H1 (cell line): ENCODE measurements around the gene ATG9B. TPM values are rescaled to one million over a fixed set of nuclear protein-coding genes. Genes with fewer than 3 reads are reported as not detected.

ENCODE experiments used
- CBX8 ChIP-seq: fragments of 300-800, 300-1000 bp; sonication (generic); IDR thresholded peaks from 2 replicates; pipeline ENCODE4 v1.7.1; 2016; ENCODE audit warnings: low read depth, low read length, borderline replicate concordance
- CHD1 ChIP-seq: IDR thresholded peaks from 2 replicates; pipeline ENCODE4 v1.6.1; 2012; ENCODE audit warnings: low read depth, low read length, improper control_type of control experiment
- CHD7 ChIP-seq: fragments of 300-600 bp; sonication (generic); IDR thresholded peaks from 2 replicates; pipeline ENCODE4 v1.7.1; 2012; ENCODE audit warnings: low read length, moderate library complexity, mild to moderate bottlenecking, inconsistent platforms; ENCODE audit not compliant: insufficient replicate concordance
- CREB1 ChIP-seq: IDR thresholded peaks from 2 replicates; pipeline ENCODE4 v1.6.1; 2012; ENCODE audit warnings: inconsistent platforms
- HDAC6 ChIP-seq: IDR thresholded peaks from one replicate; pipeline ENCODE4 v1.7.1; 2012; ENCODE audit warnings: low read depth, mild to moderate bottlenecking, inconsistent platforms, low read length, moderate library complexity
- PHF8 ChIP-seq: fragments of 200-600 bp; sonication (generic); conservative IDR thresholded peaks from 2 replicates; pipeline ENCODE4 v1.7.1; 2012; ENCODE audit warnings: low read depth, mild to moderate bottlenecking, inconsistent platforms, low read length, moderate library complexity
- POU5F1 ChIP-seq: IDR thresholded peaks from 2 replicates; pipeline ENCODE4 v1.6.1; 2011; ENCODE audit warnings: low read depth, mild to moderate bottlenecking, low read length, moderate library complexity
- RFX5 ChIP-seq: IDR thresholded peaks from 2 replicates; pipeline ENCODE4 v1.6.1; 2011; ENCODE audit warnings: low read depth, low read length, improper control_type of control experiment, borderline replicate concordance
- SAP30 ChIP-seq: fragments of 300-600 bp; sonication (generic); IDR thresholded peaks from 2 replicates; pipeline ENCODE4 v1.7.1; 2012; ENCODE audit warnings: low read length, moderate library complexity, mild to moderate bottlenecking, inconsistent platforms; ENCODE audit not compliant: insufficient read depth, insufficient replicate concordance
- polyA plus RNA-seq, 7 experiments: library from polyadenylated mRNA; depleted of rRNA in 3 of 7; stranded (reverse) in 5 of 7; unstranded in 2 of 7; fragments of >200 nt in 5 of 7; fragments of 200-250 nt in 2 of 7; gene quantifications; 1 replicate in 5 of 7; 2 replicates in 1 of 7; 4 replicates in 1 of 7; pipeline versions ENCODE4 v1.2.1 to v1.2.3, GENCODE V29; 2011 to 2013; ENCODE audit warnings: missing spikeins in 2 of 7, mixed read lengths in 2 of 7
- total RNA-seq: library from RNA; stranded (reverse); fragmentation: NEBNext Ultra II Directional; extraction: Animal tissue kit (Norgen Biotek cat#: 25700); gene quantifications from 2 replicates; pipeline ENCODE4 v1.2.1, GENCODE V29; 2021

Gene ATG9B
- total and polyA plus RNA-seq, 2 of the 8 experiments (the other 6 are each of a cell fraction or from before 2014, with no cell fraction given) = 1.4 to 2.3 TPM

DNA sequence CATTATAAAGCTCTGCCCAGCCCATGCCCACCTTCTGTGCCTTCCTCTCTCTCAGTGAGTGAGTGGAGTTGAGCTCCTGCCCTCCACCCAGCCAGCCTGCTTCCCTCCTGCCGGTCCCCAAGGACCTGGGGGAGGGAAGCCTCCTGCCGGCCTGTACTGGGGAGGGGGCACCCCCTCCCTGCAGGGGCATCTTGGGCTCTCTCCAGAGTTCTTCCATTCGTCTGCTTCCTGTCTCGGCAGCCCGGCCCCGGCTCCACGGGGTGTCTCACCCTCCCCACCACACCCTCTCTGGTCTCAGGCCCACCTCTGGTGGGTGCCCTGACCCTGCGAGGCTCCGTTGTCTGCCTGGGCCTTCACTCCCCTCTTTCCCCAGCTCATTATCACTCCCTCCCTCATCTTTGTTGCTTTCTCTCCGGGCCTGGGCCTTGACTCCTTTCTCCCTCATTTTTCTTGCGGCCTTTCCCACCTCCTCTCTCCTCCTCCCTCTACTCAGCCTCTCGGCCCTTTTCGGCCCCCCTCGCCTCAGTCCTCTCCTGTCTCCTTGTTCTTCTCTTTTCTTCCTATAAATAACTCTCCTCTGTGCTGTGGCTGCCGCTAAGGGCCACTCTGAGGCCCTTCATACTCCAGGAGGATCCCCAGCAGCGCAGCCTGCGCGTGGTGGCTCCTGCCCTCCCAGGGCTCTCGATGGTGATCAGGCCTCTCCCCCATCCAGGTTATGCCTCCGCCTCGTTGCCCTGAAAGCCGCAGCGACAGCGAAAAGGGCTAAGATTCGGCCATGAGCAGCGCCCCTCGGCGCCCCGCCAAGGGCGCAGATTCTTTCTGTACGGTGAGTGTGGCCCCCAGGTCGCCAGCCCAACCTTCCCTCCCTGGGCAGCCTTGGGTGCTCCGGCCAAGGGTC lies 37.2 kb upstream of the ATG9B start (continued):
- no peak for TF ChIP-seq CHD7
- TF ChIP-seq POU5F1 = no peak
- TF ChIP-seq CREB1 = no peak
- no peak for TF ChIP-seq PHF8
- TF ChIP-seq CHD1 = no peak
- no peak for TF ChIP-seq SAP30
- no peak for TF ChIP-seq CBX8
- TF ChIP-seq HDAC6 = no peak
- TF ChIP-seq RFX5 = no peak
- TF ChIP-seq, all 59 proteins: peak for 0
